ENCODE data around the gene OTOP2. TPM values are rescaled to one million over a fixed set of nuclear protein-coding genes. Genes with fewer than 3 reads are reported as not detected.

Gene OTOP2
- total and polyA plus RNA-seq, 10 of the 15 experiments (the other 5 are each of a cell fraction or from before 2014, with no cell fraction given), result not detected

DNA sequence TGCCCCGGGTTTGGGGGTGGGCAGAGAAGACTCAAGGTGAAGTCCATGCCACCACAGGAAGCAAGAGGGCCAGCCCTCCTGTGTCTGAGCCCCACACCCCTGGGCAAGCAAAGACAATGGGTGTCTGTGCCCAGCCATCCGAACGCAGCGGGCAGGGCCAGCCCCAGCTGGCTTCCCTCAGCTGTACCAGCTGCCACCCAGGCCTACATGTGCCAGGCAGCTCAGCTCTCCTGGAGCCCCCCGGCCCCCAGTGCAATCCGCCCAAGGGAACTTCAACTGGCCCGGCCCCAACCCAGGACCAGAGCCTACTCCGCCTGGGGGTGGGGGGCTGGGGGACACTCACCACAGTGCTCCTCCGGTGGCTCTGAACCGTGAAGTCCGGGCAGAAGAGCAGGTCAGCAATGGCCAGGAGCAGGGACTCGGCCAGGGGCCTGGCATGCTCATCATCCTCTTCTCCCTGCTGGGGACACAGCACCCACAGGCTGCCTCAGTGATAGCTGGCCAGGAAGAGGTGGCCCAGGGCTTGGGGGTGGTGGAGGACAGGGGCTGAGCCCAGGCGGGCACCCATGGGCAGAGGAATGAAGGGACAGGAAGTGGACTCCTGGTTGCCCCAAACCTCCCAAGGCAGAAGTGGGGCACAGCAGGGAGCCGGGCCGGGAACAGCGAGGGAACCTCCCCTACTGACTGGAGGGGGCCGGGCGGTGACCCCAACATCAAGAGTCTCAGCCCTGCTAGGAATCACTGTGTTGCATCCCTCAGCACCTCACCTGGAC, 38.7 kb downstream of the OTOP2 start:
- ChIA-PET POLR2A (interaction anchor here (0.6 to 1.3 kb wide), 4 partner anchors 25 to 220 kb away, joined by 3 to 6 read pairs (median 4); partner anchors contain the start of genes CDR2L and SLC16A5), RAD21 (ENCODE audit: unreplicated experiment) (interaction anchor here (0.6 to 4.5 kb wide), 29 partner anchors 12 to 694 kb away, joined by 3 to 127 read pairs (median 9); partner anchors contain the start of genes ATP5PD, FDXR, KCTD2 and MIF4GD), CTCF (interaction anchor here (1.0 to 13.8 kb wide), 35 partner anchors 11 to 322 kb away, joined by 3 to 274 read pairs (median 19); partner anchors contain the start of genes ARMC7, HID1, MRPL58 and NT5C), SMC1A (ENCODE audit: uncharacterized antibody, unreplicated experiment) (interaction anchor here (0.7 to 7.7 kb wide), 17 partner anchors 10 to 450 kb away, joined by 3 to 74 read pairs (median 7); partner anchors contain the start of genes HID1, MRPL58, OTOP2 and USH1G)
- no peaks in the 10 kb centered on the region; the same call in 1 of the 2 replicates for H3K4me1 ChIP-seq (ENCODE audit: control insufficient read depth, insufficient read depth, low read length)
- H2AFZ ChIP-seq (ENCODE audit: control insufficient read depth, low read depth, low read length), result no peak overlapping the region
- intact Hi-C loops (cut with micrococcal nuclease; ENCODE audit: unreplicated experiment) (loop anchor here (5.0 to 10.0 kb wide), 4 partner anchors 72 to 452 kb away; no protein-coding TSS in a partner anchor), in situ Hi-C loops (cut with MboI) (loop anchor here (5.0 kb wide), 1 partner anchor 239 kb away; no protein-coding TSS in a partner anchor)
- no peak overlapping the region for H3K27ac ChIP-seq (ENCODE audit: control insufficient read depth, insufficient read depth)
- no peak overlapping the region for H3K4me3 ChIP-seq
- no peak overlapping the region for H3K4me2 ChIP-seq (ENCODE audit: control insufficient read depth, insufficient read depth)
- H3K27me3 ChIP-seq (replicated peaks in 1 of 2; ENCODE audit: control insufficient read depth in 2 of 2, insufficient read depth in 2 of 2, low read length in 1 of 2), result no peaks in the 10 kb centered on the region
- no peaks in the 10 kb centered on the region for H3K79me2 ChIP-seq (ENCODE audit: control insufficient read depth, insufficient read depth, low read length)
- H3K36me3 ChIP-seq (ENCODE audit: control insufficient read depth in 2 of 2, insufficient read depth in 2 of 2, low read length in 1 of 2), result no peaks in the 10 kb centered on the region
- FAIRE-seq, result no peak
- H3K9me3 ChIP-seq (replicated peaks; ENCODE audit: control insufficient read depth, insufficient read depth, low read length), result no peaks in the 10 kb centered on the region
- no TSS peak for BruUV-seq (replicated peaks)
- H3K9ac ChIP-seq (ENCODE audit: control insufficient read depth, insufficient read depth, low read length), result no peak overlapping the region
- no peak for DNase-seq (ENCODE audit: low read depth, low spot score)
- 63% methylated on average over 16 of the region's 18 CpGs for WGBS (ENCODE audit: insufficient coverage, insufficient replicate concordance, low lambda C conversion rate, missing lambda C conversion rate)
- ATAC-seq, result no peak
- no peaks in the 10 kb centered on the region for H4K20me1 ChIP-seq (ENCODE audit: control insufficient read depth, insufficient read depth)
- TF ChIP-seq RB1 (IDR thresholded peaks at IDR 0.05; ENCODE audit: borderline replicate concordance) (no peak), YBX1 (IDR thresholded peaks at IDR 0.05) (no peak), ASH2L (IDR thresholded peaks at IDR 0.05; ENCODE audit: borderline replicate concordance, low read depth) (no peak), BCL11A (IDR thresholded peaks at IDR 0.05; ENCODE audit: low read depth, low read length) (no peak), STAT1 (conservative IDR thresholded peaks at IDR 0.05) (no peak), DPF2 (IDR thresholded peaks at IDR 0.05) (no peak), SPI1 (IDR thresholded peaks at IDR 0.05; ENCODE audit: borderline replicate concordance, insufficient read depth, low read depth, low read length) (no peak), POLR2AphosphoS5 (IDR thresholded peaks at IDR 0.05; ENCODE audit: low read length) (no peak), RELA (IDR thresholded peaks at IDR 0.05; ENCODE audit: borderline replicate concordance, partially characterized antibody) (no peak), POU2F2 (IDR thresholded peaks at IDR 0.05; ENCODE audit: borderline replicate concordance, low read depth, low read length) (no peak), MEF2B (IDR thresholded peaks at IDR 0.05; ENCODE audit: partially characterized antibody, poor library complexity, severe bottlenecking) (no peak), GATAD2B (conservative IDR thresholded peaks at IDR 0.05; ENCODE audit: low read depth) (no peak), CBX5 (IDR thresholded peaks at IDR 0.05; ENCODE audit: low read depth) (no peak), BRCA1 (IDR thresholded peaks at IDR 0.05; ENCODE audit: low read depth, low read length) (no peak)
- TF ChIP-seq, protein P1, sequence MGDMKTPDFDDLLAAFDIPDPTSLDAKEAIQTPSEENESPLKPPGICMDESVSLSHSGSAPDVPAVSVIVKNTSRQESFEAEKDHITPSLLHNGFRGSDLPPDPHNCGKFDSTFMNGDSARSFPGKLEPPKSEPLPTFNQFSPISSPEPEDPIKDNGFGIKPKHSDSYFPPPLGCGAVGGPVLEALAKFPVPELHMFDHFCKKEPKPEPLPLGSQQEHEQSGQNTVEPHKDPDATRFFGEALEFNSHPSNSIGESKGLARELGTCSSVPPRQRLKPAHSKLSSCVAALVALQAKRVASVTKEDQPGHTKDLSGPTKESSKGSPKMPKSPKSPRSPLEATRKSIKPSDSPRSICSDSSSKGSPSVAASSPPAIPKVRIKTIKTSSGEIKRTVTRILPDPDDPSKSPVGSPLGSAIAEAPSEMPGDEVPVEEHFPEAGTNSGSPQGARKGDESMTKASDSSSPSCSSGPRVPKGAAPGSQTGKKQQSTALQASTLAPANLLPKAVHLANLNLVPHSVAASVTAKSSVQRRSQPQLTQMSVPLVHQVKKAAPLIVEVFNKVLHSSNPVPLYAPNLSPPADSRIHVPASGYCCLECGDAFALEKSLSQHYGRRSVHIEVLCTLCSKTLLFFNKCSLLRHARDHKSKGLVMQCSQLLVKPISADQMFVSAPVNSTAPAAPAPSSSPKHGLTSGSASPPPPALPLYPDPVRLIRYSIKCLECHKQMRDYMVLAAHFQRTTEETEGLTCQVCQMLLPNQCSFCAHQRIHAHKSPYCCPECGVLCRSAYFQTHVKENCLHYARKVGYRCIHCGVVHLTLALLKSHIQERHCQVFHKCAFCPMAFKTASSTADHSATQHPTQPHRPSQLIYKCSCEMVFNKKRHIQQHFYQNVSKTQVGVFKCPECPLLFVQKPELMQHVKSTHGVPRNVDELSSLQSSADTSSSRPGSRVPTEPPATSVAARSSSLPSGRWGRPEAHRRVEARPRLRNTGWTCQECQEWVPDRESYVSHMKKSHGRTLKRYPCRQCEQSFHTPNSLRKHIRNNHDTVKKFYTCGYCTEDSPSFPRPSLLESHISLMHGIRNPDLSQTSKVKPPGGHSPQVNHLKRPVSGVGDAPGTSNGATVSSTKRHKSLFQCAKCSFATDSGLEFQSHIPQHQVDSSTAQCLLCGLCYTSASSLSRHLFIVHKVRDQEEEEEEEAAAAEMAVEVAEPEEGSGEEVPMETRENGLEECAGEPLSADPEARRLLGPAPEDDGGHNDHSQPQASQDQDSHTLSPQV (IDR thresholded peaks at IDR 0.05), result no peak
- TF ChIP-seq, protein P2, sequence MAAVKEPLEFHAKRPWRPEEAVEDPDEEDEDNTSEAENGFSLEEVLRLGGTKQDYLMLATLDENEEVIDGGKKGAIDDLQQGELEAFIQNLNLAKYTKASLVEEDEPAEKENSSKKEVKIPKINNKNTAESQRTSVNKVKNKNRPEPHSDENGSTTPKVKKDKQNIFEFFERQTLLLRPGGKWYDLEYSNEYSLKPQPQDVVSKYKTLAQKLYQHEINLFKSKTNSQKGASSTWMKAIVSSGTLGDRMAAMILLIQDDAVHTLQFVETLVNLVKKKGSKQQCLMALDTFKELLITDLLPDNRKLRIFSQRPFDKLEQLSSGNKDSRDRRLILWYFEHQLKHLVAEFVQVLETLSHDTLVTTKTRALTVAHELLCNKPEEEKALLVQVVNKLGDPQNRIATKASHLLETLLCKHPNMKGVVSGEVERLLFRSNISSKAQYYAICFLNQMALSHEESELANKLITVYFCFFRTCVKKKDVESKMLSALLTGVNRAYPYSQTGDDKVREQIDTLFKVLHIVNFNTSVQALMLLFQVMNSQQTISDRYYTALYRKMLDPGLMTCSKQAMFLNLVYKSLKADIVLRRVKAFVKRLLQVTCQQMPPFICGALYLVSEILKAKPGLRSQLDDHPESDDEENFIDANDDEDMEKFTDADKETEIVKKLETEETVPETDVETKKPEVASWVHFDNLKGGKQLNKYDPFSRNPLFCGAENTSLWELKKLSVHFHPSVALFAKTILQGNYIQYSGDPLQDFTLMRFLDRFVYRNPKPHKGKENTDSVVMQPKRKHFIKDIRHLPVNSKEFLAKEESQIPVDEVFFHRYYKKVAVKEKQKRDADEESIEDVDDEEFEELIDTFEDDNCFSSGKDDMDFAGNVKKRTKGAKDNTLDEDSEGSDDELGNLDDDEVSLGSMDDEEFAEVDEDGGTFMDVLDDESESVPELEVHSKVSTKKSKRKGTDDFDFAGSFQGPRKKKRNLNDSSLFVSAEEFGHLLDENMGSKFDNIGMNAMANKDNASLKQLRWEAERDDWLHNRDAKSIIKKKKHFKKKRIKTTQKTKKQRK (IDR thresholded peaks at IDR 0.05; ENCODE audit: low read depth, low read length), result no peak

Data from GM12878 (cell line).